ENCODE results near the gene CXXC5.
A peak's percentile ranks its signal among the peaks of the same experiment; 100 is the strongest.
"Not testable (repeated sequence)": the region's sequence is repeated elsewhere in the genome, so short reads cannot be mapped to it uniquely, and the experiment has no call there.

Gene CXXC5

GRCh38 chr5:139648205-139649081 lies at the start of gene CXXC5:
Gene CXXC5, plus strand, starts transcription at chr5:139648349. Its CDS starts 32,175 bp downstream, at chr5:139680524.
- peak; percentile 55 for DNase-seq

GRCh38 chr5:139598601-139598965 lies 49.6 kb upstream of the CXXC5 start:
- DNase-seq = not testable (repeated sequence)

GRCh38 chr5:139600336-139600949 lies 47.7 kb upstream of the CXXC5 start:
- no peak for DNase-seq

- DNase-seq = no peak
These were observed 46.7 kb upstream of the CXXC5 start for GRCh38 chr5:139601429-139601828.

GRCh38 chr5:139601948-139602347 lies 46.2 kb upstream of the CXXC5 start:
- not testable (repeated sequence) for DNase-seq

- no peak for DNase-seq
These were observed 42.3 kb upstream of the CXXC5 start for GRCh38 chr5:139605887-139606286.

- DNase-seq = no peak
These were observed 36.2 kb upstream of the CXXC5 start for GRCh38 chr5:139611703-139612584.

GRCh38 chr5:139619861-139620260 lies 28.3 kb upstream of the CXXC5 start:
- DNase-seq = no peak

- DNase-seq = not testable (repeated sequence)
These were observed 22.8 kb upstream of the CXXC5 start for GRCh38 chr5:139625398-139625797.

GRCh38 chr5:139630855-139631254 lies 17.3 kb upstream of the CXXC5 start:
- DNase-seq = no peak

- no peak for DNase-seq
These were observed 16.5 kb upstream of the CXXC5 start for GRCh38 chr5:139631520-139632165.

- peak; percentile 76 for DNase-seq
These were observed 14.7 kb upstream of the CXXC5 start for GRCh38 chr5:139633295-139634027.

- DNase-seq = no peak
These were observed 14.2 kb upstream of the CXXC5 start for GRCh38 chr5:139634028-139634325.

- DNase-seq = no peak
These were observed 13.6 kb upstream of the CXXC5 start for GRCh38 chr5:139634541-139634940.

GRCh38 chr5:139635191-139635590 lies 13.0 kb upstream of the CXXC5 start:
- DNase-seq = no peak

- DNase-seq = peak; percentile 39
These were observed 12.4 kb upstream of the CXXC5 start for GRCh38 chr5:139635606-139636206.

- DNase-seq = peak; percentile 80
These were observed 11.8 kb upstream of the CXXC5 start for GRCh38 chr5:139636207-139636792.

GRCh38 chr5:139636975-139637408 lies 11.2 kb upstream of the CXXC5 start:
- DNase-seq = peak; percentile 49

- DNase-seq = peak; percentile 64
These were observed 10.6 kb upstream of the CXXC5 start for GRCh38 chr5:139637438-139638089.

- no peak for DNase-seq
These were observed 9.9 kb upstream of the CXXC5 start for GRCh38 chr5:139638090-139638735.

All from CD4-positive, alpha-beta T cell treated with Interleukin-10 for 1 hour (primary cell).